Measurements from ENCODE around the gene EIF3K.
A peak's percentile ranks its signal among the peaks of the same experiment; 100 is the strongest.

- TF ChIP-seq CTCF (IDR thresholded peaks at IDR 0.05; ENCODE audit: low read length) = peak; percentile 64
- TF ChIP-seq EZH2 (optimal IDR thresholded peaks at IDR 0.05; ENCODE audit: low read depth, low read length) = no peak
Observed at GRCh38 chr19:38685666-38686529, 66.9 kb downstream of the EIF3K start.
